Measurements from ENCODE around the gene IGSF21. TPM values are rescaled to one million over a fixed set of nuclear protein-coding genes. Genes with fewer than 3 reads are reported as not detected.

IGSF21 gene
- total RNA-seq, 1 experiment from 2014 or later, result not detected

DNA sequence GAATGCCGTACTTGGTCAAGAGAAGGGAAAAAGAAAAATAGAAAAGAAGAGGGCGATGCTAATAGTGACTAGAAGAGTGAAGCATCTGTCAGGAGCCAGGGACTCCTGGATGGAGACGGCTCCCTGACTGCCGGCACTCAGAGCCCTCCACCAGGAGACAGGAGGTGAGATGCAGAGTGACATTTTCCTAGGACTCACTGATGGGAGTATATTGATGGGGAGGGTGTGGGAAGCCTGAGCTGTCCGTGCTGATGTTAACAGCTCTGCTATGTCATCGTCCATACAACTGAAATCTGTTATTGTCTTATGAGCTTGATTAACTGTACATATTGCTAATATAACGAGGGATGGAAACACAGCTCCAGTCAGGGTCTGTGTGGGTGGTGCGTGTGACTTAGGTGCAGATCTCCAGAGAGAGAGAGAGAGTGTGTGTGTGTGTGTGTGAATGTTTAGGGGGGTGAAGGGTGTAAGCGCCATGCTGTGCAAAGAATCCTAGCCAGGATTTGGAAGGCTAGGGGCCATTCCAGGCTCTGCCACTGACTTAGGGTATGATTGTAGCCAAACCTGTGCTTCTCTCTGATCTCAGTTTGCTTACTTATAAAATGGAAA is 250.1 kb downstream of the IGSF21 start:
- DNase-seq (ENCODE audit: unreplicated experiment), result no peak
- BruUV-seq (replicated peaks), result no TSS peak
- Mint-ChIP-seq H3K27ac (ENCODE audit: low read depth, unreplicated experiment) (no peak overlapping the region), H3K9me3 (ENCODE audit: unreplicated experiment) (no peaks in the 10 kb centered on the region), H3K27me3 (ENCODE audit: insufficient read depth, unreplicated experiment) (peaks cover 40% of the 10 kb centered on the region), H3K4me1 (ENCODE audit: insufficient read depth, unreplicated experiment) (no peaks in the 10 kb centered on the region), H3K36me3 (ENCODE audit: insufficient read depth, unreplicated experiment) (no peaks in the 10 kb centered on the region), H3K4me3 (ENCODE audit: unreplicated experiment) (no peak overlapping the region)
- intact Hi-C loops (cut with micrococcal nuclease), result no loop called here
- ChIA-PET POLR2A (no interaction called here), CTCF (no interaction called here)
- no peak for TF ChIP-seq CTCF (IDR thresholded peaks at IDR 0.05; ENCODE audit: unreplicated experiment)

- Mint-ChIP-seq H3K27me3 (ENCODE audit: insufficient read depth, unreplicated experiment) (peaks cover 34% of the 10 kb centered on the region), H3K4me3 (ENCODE audit: unreplicated experiment) (no peak overlapping the region), H3K9me3 (ENCODE audit: unreplicated experiment) (no peaks in the 10 kb centered on the region), H3K27ac (ENCODE audit: low read depth, unreplicated experiment) (no peak overlapping the region), H3K36me3 (ENCODE audit: insufficient read depth, unreplicated experiment) (no peaks in the 10 kb centered on the region), H3K4me1 (ENCODE audit: insufficient read depth, unreplicated experiment) (no peaks in the 10 kb centered on the region)
- no peak for DNase-seq (ENCODE audit: unreplicated experiment)
- ChIA-PET CTCF (interaction anchor here (0.6 to 0.7 kb wide), 2 partner anchors 16 to 39 kb away, joined by 3 read pairs; no protein-coding TSS in a partner anchor), POLR2A (no interaction called here)
- intact Hi-C loops (cut with micrococcal nuclease), result no loop called here
- TF ChIP-seq CTCF (IDR thresholded peaks at IDR 0.05; ENCODE audit: unreplicated experiment), result no peak
- no TSS peak for BruUV-seq (replicated peaks)
Measured at GRCh38 chr1:18358600-18358999, 251.0 kb downstream of the IGSF21 start.

GRCh38 chr1:18360251-18360650 is 252.7 kb downstream of the IGSF21 start:
- Mint-ChIP-seq H3K4me1 (ENCODE audit: insufficient read depth, unreplicated experiment) (no peaks in the 10 kb centered on the region), H3K4me3 (ENCODE audit: unreplicated experiment) (no peak overlapping the region), H3K27ac (ENCODE audit: low read depth, unreplicated experiment) (no peak overlapping the region), H3K9me3 (ENCODE audit: unreplicated experiment) (peaks cover under 1% of the 10 kb centered on the region), H3K36me3 (ENCODE audit: insufficient read depth, unreplicated experiment) (no peaks in the 10 kb centered on the region), H3K27me3 (ENCODE audit: insufficient read depth, unreplicated experiment) (peaks cover 24% of the 10 kb centered on the region)
- intact Hi-C loops (cut with micrococcal nuclease), result no loop called here
- TF ChIP-seq CTCF (IDR thresholded peaks at IDR 0.05; ENCODE audit: unreplicated experiment), result no peak
- DNase-seq (ENCODE audit: unreplicated experiment), result peak; percentile 51
- ChIA-PET CTCF (interaction anchor here (0.5 kb wide), 1 partner anchor 225 kb away, joined by 4 read pairs; no protein-coding TSS in a partner anchor), POLR2A (no interaction called here)
- BruUV-seq (replicated peaks), result no TSS peak

DNA sequence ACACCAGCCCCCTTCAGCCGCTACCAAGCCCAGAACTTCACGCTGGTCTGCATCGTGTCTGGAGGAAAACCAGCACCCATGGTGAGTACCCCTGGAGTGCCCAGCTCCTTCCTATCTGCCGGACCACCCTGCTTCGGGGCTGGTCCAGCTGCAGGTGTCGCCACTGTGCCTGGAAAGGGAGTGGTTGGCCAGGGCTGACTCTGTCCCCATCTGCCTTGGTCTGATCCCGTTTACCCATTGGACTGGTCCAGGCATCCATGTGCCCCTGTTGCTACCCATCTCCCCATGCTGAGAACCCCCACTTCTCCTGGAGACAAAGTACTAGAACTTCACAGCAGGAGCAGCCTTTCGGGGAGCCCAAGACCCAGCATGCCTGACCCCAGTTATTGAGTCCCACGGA is 254.6 kb downstream of the IGSF21 start:
- TF ChIP-seq CTCF (IDR thresholded peaks at IDR 0.05; ENCODE audit: unreplicated experiment), result no peak
- H3K4me3 Mint-ChIP-seq (ENCODE audit: unreplicated experiment), result no peak overlapping the region
- no peaks in the 10 kb centered on the region for H3K36me3 Mint-ChIP-seq (ENCODE audit: insufficient read depth, unreplicated experiment)
- intact Hi-C loops (cut with micrococcal nuclease), result no loop called here
- H3K9me3 Mint-ChIP-seq (ENCODE audit: unreplicated experiment), result peaks cover 15% of the 10 kb centered on the region
- no peak overlapping the region for H3K27ac Mint-ChIP-seq (ENCODE audit: low read depth, unreplicated experiment)
- H3K27me3 Mint-ChIP-seq (ENCODE audit: insufficient read depth, unreplicated experiment), result peaks cover 12% of the 10 kb centered on the region
- no peak for DNase-seq (ENCODE audit: unreplicated experiment)
- no TSS peak for BruUV-seq (replicated peaks)
- ChIA-PET POLR2A (no interaction called here), CTCF (no interaction called here)
- H3K4me1 Mint-ChIP-seq (ENCODE audit: insufficient read depth, unreplicated experiment), result no peaks in the 10 kb centered on the region
